Thoracic aorta (tissue), 2 donors: ENCODE measurements around the gene SKIC8. TPM values are rescaled to one million over a fixed set of nuclear protein-coding genes. Genes with fewer than 3 reads are reported as not detected.

Source experiments
- ATAC-seq: fragments of 150-250 bp; one replicate; pipeline ENCODE4 v1.8.0; 2017; ENCODE audit warnings: low read depth; ENCODE audit not compliant: insufficient number of reproducible peaks, low FRiP score
- DNase-seq: peaks from one replicate; pipeline ENCODE4 v3.0.0-alpha.2; 2020; ENCODE audit warnings: low spot score
- H3K27ac ChIP-seq, 2 donors: fragments of 200-600 bp; sonication (generic); 1 replicate in 1 of 2; 2 replicates in 1 of 2; pipeline ENCODE4 v1.5.1; 2016; ENCODE audit warnings: mild to moderate bottlenecking in 2 of 2, moderate library complexity in 2 of 2
- H3K27me3 ChIP-seq: fragments of 200-600 bp; sonication (generic); replicated peaks from 2 replicates; pipeline ENCODE4 v1.6.0; 2016; ENCODE audit warnings: mild to moderate bottlenecking; ENCODE audit not compliant: insufficient read depth
- H3K36me3 ChIP-seq: fragments of 200-600 bp; sonication (generic); one replicate; pipeline ENCODE4 v1.5.1; 2016
- H3K4me1 ChIP-seq, 2 donors: fragments of 200-600 bp; sonication (generic); 1 replicate in 1 of 2; 2 replicates in 1 of 2; pipeline versions ENCODE4 v1.5.1 to v1.6.0; 2016; ENCODE audit warnings: low read depth in 2 of 2, mild to moderate bottlenecking in 1 of 2; ENCODE audit not compliant: control insufficient read depth in 1 of 2
- H3K4me3 ChIP-seq: fragments of 200-600 bp; sonication (generic); 2 replicates; pipeline ENCODE4 v1.5.1; 2016; ENCODE audit warnings: mild to moderate bottlenecking
- H3K9me3 ChIP-seq: fragments of 200-600 bp; sonication (generic); 2 replicates; pipeline ENCODE4 v1.5.1; 2016
- total RNA-seq, 2 donors: library from RNA; depleted of rRNA; stranded (reverse); fragments of >200 nt; gene quantifications; one replicate each; pipeline versions ENCODE4 v1.1.0 to v1.2.3, GENCODE V29; 2016
- TF ChIP-seq, protein P1 (sequence below): fragments of 200-600 bp; sonication (generic); IDR thresholded peaks from one replicate; pipeline ENCODE4 v1.5.1; 2019; ENCODE audit warnings: antibody characterized with exemption

SKIC8 gene
- total RNA-seq, 2 donors from 2014 or later = 41.6 to 74.2 TPM

DNA sequence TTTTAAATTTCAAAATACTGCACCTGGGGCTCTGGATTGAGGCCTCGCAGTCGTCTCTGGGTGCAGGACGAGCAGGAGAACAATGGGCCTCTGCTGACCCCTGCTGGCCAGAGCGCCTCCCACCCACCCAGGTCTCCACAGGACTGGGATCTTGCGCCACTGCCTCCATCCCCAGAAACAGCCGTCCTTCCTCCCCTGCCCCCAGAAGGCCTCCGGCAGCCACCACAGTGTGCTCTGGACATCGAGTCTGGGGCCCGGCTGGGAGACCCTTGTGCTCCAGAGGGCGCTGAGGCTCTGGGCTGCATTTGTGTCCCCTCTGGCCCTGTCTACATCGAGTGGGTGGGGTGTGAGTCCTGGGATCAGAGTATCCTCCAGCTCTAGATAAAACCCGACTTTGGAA lies 58.4 kb downstream of the SKIC8 start:
- no peak for ATAC-seq
- H3K4me1 ChIP-seq = no peaks in the 10 kb centered on the region
- TF ChIP-seq, protein P1, sequence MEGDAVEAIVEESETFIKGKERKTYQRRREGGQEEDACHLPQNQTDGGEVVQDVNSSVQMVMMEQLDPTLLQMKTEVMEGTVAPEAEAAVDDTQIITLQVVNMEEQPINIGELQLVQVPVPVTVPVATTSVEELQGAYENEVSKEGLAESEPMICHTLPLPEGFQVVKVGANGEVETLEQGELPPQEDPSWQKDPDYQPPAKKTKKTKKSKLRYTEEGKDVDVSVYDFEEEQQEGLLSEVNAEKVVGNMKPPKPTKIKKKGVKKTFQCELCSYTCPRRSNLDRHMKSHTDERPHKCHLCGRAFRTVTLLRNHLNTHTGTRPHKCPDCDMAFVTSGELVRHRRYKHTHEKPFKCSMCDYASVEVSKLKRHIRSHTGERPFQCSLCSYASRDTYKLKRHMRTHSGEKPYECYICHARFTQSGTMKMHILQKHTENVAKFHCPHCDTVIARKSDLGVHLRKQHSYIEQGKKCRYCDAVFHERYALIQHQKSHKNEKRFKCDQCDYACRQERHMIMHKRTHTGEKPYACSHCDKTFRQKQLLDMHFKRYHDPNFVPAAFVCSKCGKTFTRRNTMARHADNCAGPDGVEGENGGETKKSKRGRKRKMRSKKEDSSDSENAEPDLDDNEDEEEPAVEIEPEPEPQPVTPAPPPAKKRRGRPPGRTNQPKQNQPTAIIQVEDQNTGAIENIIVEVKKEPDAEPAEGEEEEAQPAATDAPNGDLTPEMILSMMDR = peak; percentile 86

DNA sequence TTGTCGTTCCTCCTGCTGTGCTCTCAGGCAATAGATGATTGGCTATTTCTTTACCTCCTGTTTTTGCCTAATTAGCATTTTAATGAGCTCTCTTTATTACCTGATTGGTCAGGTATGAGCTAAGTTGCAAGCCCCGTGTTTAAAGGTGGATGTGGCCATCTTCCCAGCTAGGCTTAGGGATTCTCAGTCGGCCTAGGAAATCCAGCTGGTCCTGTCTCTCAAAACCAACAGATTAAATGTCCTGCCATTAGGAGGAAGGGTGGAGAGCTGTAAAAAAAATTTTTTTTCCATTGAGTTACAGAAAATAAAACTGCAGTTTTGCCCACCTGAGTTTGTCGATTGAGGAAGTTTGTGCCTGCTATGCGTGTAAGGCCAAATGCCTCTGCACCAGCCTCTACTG lies 59.6 kb downstream of the SKIC8 start:
- no peaks in the 10 kb centered on the region for H3K27me3 ChIP-seq
- DNase-seq = no peak
- no peak overlapping the region for H3K4me3 ChIP-seq
- TF ChIP-seq, protein P1 = no peak
- H3K27ac ChIP-seq = no peak overlapping the region
- H3K4me1 ChIP-seq = no peaks in the 10 kb centered on the region
- no peaks in the 10 kb centered on the region for H3K9me3 ChIP-seq
- no peak for ATAC-seq
- H3K36me3 ChIP-seq = no peaks in the 10 kb centered on the region

More for the DNA sequence above, 58.4 kb downstream of the SKIC8 start:
- H3K27ac ChIP-seq = no peak overlapping the region
- no peaks in the 10 kb centered on the region for H3K9me3 ChIP-seq
- H3K4me3 ChIP-seq = no peak overlapping the region
- H3K27me3 ChIP-seq = no peaks in the 10 kb centered on the region
- H3K36me3 ChIP-seq = no peaks in the 10 kb centered on the region
- peak; percentile 39 for DNase-seq

DNA sequence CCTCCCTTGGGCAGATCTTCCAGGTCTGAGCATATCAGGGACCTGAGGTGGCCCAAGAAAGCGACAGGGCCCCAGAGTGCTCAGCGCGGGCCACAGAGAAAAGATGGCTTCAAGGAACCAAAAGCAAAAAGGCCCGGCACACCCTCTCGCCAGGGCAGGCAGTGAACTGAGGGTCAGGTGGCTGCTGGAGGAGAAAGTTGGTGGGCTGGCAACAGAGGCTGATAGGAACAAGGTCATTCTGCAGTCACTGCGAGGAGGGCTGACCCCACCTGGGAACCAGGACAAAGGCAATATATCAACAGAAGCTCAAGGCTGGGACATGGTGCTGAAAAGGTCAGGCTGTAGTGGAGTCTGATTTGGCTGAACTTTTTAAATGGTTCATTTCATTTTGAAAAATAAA lies 62.3 kb downstream of the SKIC8 start:
- TF ChIP-seq, protein P1 = no peak
- no peak for ATAC-seq
- Histone ChIP-seq H3K4me1 (no peaks in the 10 kb centered on the region), H3K27ac (no peak overlapping the region), H3K36me3 (no peaks in the 10 kb centered on the region), H3K9me3 (no peaks in the 10 kb centered on the region), H3K4me3 (no peak overlapping the region), H3K27me3 (no peaks in the 10 kb centered on the region)
- DNase-seq = no peak

DNA sequence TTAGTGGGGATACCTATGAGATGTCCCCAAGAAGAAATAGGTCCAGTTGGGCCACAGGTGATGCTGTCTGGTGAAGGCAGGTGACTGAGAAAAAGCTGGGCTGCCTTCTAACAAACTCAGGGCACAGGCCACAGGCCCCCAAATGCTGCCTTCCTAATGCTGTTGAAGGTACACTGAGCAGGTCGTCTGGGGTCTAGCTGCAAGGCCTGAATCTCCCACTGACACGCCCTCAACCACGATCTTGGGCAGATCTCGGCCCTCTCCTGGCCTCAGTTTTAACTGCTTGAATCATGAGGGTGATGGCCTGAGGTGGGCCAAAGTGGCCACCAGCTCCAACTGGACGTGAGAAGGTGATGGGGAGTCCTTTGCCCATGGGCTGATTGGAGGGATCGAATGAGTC lies 62.9 kb downstream of the SKIC8 start:
- no peak for DNase-seq
- no peaks in the 10 kb centered on the region for H3K27me3 ChIP-seq
- H3K27ac ChIP-seq = no peak overlapping the region
- no peak for ATAC-seq
- no peaks in the 10 kb centered on the region for H3K9me3 ChIP-seq
- H3K4me1 ChIP-seq = no peaks in the 10 kb centered on the region
- H3K4me3 ChIP-seq = no peak overlapping the region
- H3K36me3 ChIP-seq = no peaks in the 10 kb centered on the region
- TF ChIP-seq, protein P1 = no peak

DNA sequence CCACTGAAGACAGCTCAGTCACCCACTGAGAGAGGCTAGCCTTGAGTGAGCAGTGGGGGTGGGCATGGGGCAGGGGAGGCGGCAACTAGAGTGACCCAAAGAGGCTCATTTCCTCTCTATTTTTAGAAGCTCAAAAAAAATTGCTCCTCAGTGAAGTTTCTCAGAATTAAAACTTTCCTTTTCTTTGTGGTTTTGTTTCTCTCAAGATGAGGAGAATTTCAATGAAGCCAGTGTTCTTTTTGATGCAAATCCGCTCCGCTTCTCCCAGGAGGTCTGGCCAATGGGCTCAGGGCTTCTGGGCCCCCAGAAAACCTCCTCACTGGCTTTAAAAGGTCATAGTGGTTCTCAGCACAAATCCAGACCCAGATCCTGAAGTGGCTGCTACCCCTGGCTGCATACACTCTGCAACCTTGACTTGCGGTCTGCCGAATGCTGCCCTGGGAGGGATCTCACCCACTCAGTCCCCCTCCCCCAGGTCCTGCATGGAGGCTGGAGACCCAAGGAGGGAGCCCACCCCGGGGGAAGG lies 64.8 kb downstream of the SKIC8 start, which contains the start of gene ACSBG1:
ACSBG1 (minus strand) TSS at position 51 of the 526 bp plus-strand sequence. CDS start 64 bp downstream, outside the sequence.
- H3K4me3 ChIP-seq = no peak within 1 kb of the TSS
- ATAC-seq (no peak), DNase-seq (no peak)
- no peaks in the 10 kb centered on the region for H3K36me3 ChIP-seq
- TF ChIP-seq, protein P1 = no peak
- no peaks in the 10 kb centered on the region for H3K27me3 ChIP-seq
- H3K27ac ChIP-seq = no peak within 1 kb of the TSS
- no peaks in the 10 kb centered on the region for H3K9me3 ChIP-seq
- no peaks in the 10 kb centered on the region for H3K4me1 ChIP-seq
